Adrenal gland (tissue), 12 donors: ENCODE results near the gene PPIF. TPM values are rescaled to one million over a fixed set of nuclear protein-coding genes. Genes with fewer than 3 reads are reported as not detected.
A peak's percentile ranks its signal among the peaks of the same experiment; 100 is the strongest.

Experiments
- DNase-seq, 7 donors: peaks; one replicate each; pipeline ENCODE4 v3.0.0-alpha.2; 2019 to 2020
- H3K27ac ChIP-seq, 5 donors: fragments of 200-600 bp; sonication (generic) in 4 of 5; 1 replicate in 3 of 5; 2 replicates in 2 of 5; pipeline versions ENCODE4 v1.5.1 to v1.8.0; 2016 to 2020; ENCODE audit warnings: mild to moderate bottlenecking in 1 of 5
- H3K27me3 ChIP-seq: fragments of 200-600 bp; 2 replicates; pipeline ENCODE4 v1.8.0; 2021
- H3K36me3 ChIP-seq, 2 donors: fragments of 200-600 bp; replicated peaks in 1 of 2; 1 replicate in 1 of 2; 2 replicates in 1 of 2; pipeline versions ENCODE4 v1.5.1 to v1.8.0; 2018 to 2022
- H3K4me1 ChIP-seq, 2 donors: fragments of 200-600 bp; replicated peaks in 1 of 2; 1 replicate in 1 of 2; 2 replicates in 1 of 2; pipeline versions ENCODE4 v1.5.1 to v1.8.0; 2018 to 2021
- H3K4me3 ChIP-seq, 4 donors: fragments of 200-600 bp; sonication (generic) in 3 of 4; one replicate each; pipeline ENCODE4 v1.5.1; 2016 to 2018
- H3K9me3 ChIP-seq, 3 donors: fragments of 200-600 bp; sonication (generic) in 1 of 3; replicated peaks in 1 of 3; 1 replicate in 2 of 3; 2 replicates in 1 of 3; pipeline versions ENCODE4 v1.5.1 to v1.8.0; 2016 to 2021
- CTCF ChIP-seq, 6 experiments: fragments of 450-650 bp in 4 of 6; fragments of 200-600 bp in 2 of 6; sonication (generic) in 1 of 6; IDR thresholded peaks; 1 replicate in 5 of 6; 2 replicates in 1 of 6; pipeline versions ENCODE4 v1.5.1 to v1.8.0; 2016 to 2021; ENCODE audit warnings: antibody characterized with exemption in 6 of 6, mild to moderate bottlenecking in 2 of 6, moderate library complexity in 1 of 6
- POLR2A ChIP-seq, 2 donors: fragments of 450-650 bp; IDR thresholded peaks; one replicate each; pipeline ENCODE4 v1.6.1; 2017; ENCODE audit warnings: antibody characterized with exemption in 2 of 2, mild to moderate bottlenecking in 2 of 2, moderate library complexity in 1 of 2
- WGBS, 4 donors: extraction: QIAGEN DNeasy Blood & Tissue Kit in 2 of 4; methylation state at CpG; one replicate each; pipeline versions ENCODE4 v1.1.5 to v1.1.7; 2013 to 2017; 5-methylcytosine and 5-hydroxymethylcytosine counted together
- intact Hi-C, 2 donors: fragments of 100-400 bp; cut with DNase I; formaldehyde crosslinking; loops; one replicate each; pipeline versions ENCODE4 v1.14.1 to v1.15.0; 2022 to 2023
- polyA plus RNA-seq, 3 donors: library from polyadenylated mRNA; stranded (reverse); fragments of 200-250 nt in 2 of 3; fragments of 350-450 nt in 1 of 3; fragmentation: Illumina TruSeq in 1 of 3; extraction: RNeasy Lipid Tissue Mini Kit (QIAGEN cat#74804) in 1 of 3; gene quantifications; one replicate each; pipeline ENCODE4 v1.2.3, GENCODE V29; 2013 to 2014
- total RNA-seq, 9 donors: library from RNA; depleted of rRNA in 4 of 9; stranded (reverse); fragments of >200 nt in 4 of 9; fragments of 120-200 nt in 1 of 9; fragmentation: NEBNext Ultra II Directional in 1 of 9; extraction: Animal tissue kit (Norgen Biotek cat#: 25700) in 1 of 9; gene quantifications; one replicate each; pipeline versions ENCODE4 v1.1.0 to v1.2.4, GENCODE V29; 2013 to 2023
- donor health status: healthy with polysubstance abuse.
- donor health status: Bipolar disorder and iron deficiency.
- donor health status: DM: yes; HTN: yes; CAD: no.
- donor health status: DM: no; HTN: no; CAD: no.
- donor health status: DM: no; HTN: no; CAD: no.
- donor health status: DM: yes; HTN: yes; CAD: no.

PPIF gene
- total and polyA plus RNA-seq, 12 donors: 43.8 to 619 (median 216) TPM

DNA sequence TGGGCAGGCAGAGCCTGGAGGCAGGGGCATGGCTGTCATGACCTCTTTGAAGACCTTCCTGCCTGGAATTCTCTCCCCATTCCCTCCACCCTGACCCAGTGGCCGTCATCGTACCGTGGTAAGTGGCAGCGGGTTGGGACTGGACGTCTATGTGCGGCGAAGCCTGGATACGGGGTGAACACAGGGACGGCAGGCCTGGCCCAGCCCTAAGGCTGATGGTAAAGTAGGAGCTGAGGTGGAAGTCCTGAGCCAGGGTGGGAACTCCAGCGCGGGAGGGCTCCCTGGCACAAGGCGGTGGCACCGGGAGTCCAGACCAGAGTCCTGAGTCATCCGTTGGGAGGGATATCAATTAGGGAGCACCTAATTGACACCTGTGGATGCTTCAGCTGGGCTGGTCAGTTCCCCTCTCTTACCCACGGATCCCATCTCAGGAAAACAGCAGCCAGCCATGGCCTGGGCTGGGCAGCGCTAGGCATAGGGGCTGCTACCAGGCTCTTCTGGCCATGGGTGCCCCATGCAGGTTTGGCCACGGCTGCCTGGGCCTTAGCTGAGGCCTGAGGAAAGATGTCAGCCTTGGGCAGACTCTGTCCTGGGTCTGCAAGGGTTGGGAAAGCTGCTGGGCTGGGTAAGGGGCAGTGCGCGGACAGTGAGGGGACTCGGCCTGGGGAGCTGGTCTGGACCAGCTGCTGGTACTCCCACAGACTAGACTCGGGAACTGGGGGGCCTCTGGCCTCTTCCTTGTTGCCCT, 3.3 kb downstream of the PPIF start:
- WGBS, 4 donors: 66 to 80% (median 72%) methylated on average over 11 to 21 of the region's 21 CpGs
- TF ChIP-seq POLR2A (IDR thresholded peaks at IDR 0.05): no peak
- no peak for TF ChIP-seq CTCF (IDR thresholded peaks at IDR 0.05)
- intact Hi-C loops: no loop called here
- H3K27me3 ChIP-seq: no peaks in the 10 kb centered on the region
- H3K36me3 ChIP-seq: peaks cover 0 to 65% of the 10 kb centered on the region in 2 donors
- H3K27ac ChIP-seq: peak overlapping the region; percentile 1 to 99 (median 92)
- peak in 3 of 7 donors; percentile 17 to 54 (median 24) for DNase-seq
- no peaks in the 10 kb centered on the region for H3K9me3 ChIP-seq
- peaks cover 31 to 40% of the 10 kb centered on the region in 2 donors for H3K4me1 ChIP-seq
- H3K4me3 ChIP-seq: no peak overlapping the region

DNA sequence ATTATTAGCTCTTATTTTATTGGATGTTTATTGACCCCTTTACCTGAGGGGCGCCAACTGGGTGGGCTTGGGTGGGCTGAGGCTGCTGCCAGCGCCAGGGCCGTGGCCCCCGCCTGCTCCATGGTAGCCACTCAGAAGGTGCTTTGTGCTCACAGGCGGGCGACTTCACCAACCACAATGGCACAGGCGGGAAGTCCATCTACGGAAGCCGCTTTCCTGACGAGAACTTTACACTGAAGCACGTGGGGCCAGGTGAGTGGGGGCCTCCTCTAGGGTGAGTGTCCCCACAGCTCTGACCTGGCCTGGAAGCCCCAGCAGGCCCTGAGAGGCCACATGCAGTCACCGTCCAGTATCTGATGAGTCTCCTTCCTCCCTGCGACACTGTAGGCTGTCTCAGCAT, 4.1 kb downstream of the PPIF start:
- Histone ChIP-seq H3K27me3 (no peaks in the 10 kb centered on the region), H3K9me3 (no peaks in the 10 kb centered on the region), H3K4me3 (no peak overlapping the region), H3K27ac (no peak overlapping the region), H3K4me1 (peaks cover 29 to 38% of the 10 kb centered on the region in 2 donors), H3K36me3 (peaks cover 0 to 69% of the 10 kb centered on the region in 2 donors)
- TF ChIP-seq POLR2A (IDR thresholded peaks at IDR 0.05) (no peak), CTCF (IDR thresholded peaks at IDR 0.05) (no peak)
- peak in 3 of 7 donors; percentile 7 to 49 (median 16) for DNase-seq
- intact Hi-C loops: no loop called here
- 89 to 95% (median 91%) methylated on average over 8 to 13 of the region's 13 CpGs for WGBS, 4 donors

GRCh38 chr10:79352035-79352877, 5.0 kb downstream of the PPIF start:
- Histone ChIP-seq H3K27ac (no peak overlapping the region), H3K4me1 (peaks cover 29 to 30% of the 10 kb centered on the region in 2 donors), H3K4me3 (no peak overlapping the region), H3K36me3 (peaks cover 0 to 69% of the 10 kb centered on the region in 2 donors), H3K9me3 (no peaks in the 10 kb centered on the region), H3K27me3 (no peaks in the 10 kb centered on the region)
- WGBS, 4 donors: 82 to 93% (median 92%) methylated on average over 9 to 11 of the region's 11 CpGs
- intact Hi-C loops: no loop called here
- DNase-seq: peak in 2 of 7 donors; percentile 13 to 48
- no peak for TF ChIP-seq CTCF (IDR thresholded peaks at IDR 0.05)
- TF ChIP-seq POLR2A (IDR thresholded peaks at IDR 0.05): no peak

GRCh38 chr10:79353000-79353406, 5.7 kb downstream of the PPIF start:
- Histone ChIP-seq H3K4me1 (peaks cover 25 to 29% of the 10 kb centered on the region in 2 donors), H3K9me3 (no peaks in the 10 kb centered on the region), H3K36me3 (peaks cover 0 to 69% of the 10 kb centered on the region in 2 donors), H3K27ac (no peak overlapping the region), H3K4me3 (no peak overlapping the region), H3K27me3 (no peaks in the 10 kb centered on the region)
- intact Hi-C loops: no loop called here
- TF ChIP-seq CTCF (IDR thresholded peaks at IDR 0.05) (no peak), POLR2A (IDR thresholded peaks at IDR 0.05) (no peak)
- peak in 2 of 7 donors; percentile 25 to 61 for DNase-seq
- 80 to 85% (median 81%) methylated on average over 8 of the region's 8 CpGs for WGBS, 4 donors
